ENCODE measurements around the gene LYSMD3. TPM values are rescaled to one million over a fixed set of nuclear protein-coding genes. Genes with fewer than 3 reads are reported as not detected.

Gene LYSMD3
- total RNA-seq, 1 donor from 2014 or later = 18.4 TPM

DNA sequence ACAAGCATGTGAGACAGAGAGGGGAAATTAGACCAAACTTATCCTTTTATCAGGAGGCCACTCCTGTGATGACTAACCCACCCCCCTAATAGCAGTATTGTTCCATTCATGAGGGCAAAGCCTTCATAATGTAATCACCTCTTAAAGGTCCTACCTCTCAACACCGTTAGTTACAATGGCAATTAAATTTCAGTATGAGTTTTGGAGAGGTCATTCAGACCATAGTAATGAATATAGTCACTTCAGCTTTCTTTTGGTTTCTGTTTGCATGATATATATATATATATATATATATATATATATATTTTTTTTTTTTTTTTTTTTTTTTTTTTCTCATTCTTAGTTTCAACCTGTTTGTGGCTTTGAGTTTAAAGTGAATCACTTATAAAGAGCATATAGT, 39.7 kb upstream of the LYSMD3 start:
- H3K36me3 Mint-ChIP-seq (ENCODE audit: low read depth) = no peaks in the 10 kb centered on the region
- intact Hi-C loops (cut with micrococcal nuclease) = no loop called here
- no peaks in the 10 kb centered on the region for H3K4me1 Mint-ChIP-seq
- POLR2A ChIA-PET = no interaction called here
- CTCF ChIA-PET = no interaction called here
- no peak overlapping the region for H3K27ac Mint-ChIP-seq
- TF ChIP-seq, protein P1, sequence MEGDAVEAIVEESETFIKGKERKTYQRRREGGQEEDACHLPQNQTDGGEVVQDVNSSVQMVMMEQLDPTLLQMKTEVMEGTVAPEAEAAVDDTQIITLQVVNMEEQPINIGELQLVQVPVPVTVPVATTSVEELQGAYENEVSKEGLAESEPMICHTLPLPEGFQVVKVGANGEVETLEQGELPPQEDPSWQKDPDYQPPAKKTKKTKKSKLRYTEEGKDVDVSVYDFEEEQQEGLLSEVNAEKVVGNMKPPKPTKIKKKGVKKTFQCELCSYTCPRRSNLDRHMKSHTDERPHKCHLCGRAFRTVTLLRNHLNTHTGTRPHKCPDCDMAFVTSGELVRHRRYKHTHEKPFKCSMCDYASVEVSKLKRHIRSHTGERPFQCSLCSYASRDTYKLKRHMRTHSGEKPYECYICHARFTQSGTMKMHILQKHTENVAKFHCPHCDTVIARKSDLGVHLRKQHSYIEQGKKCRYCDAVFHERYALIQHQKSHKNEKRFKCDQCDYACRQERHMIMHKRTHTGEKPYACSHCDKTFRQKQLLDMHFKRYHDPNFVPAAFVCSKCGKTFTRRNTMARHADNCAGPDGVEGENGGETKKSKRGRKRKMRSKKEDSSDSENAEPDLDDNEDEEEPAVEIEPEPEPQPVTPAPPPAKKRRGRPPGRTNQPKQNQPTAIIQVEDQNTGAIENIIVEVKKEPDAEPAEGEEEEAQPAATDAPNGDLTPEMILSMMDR (IDR thresholded peaks at IDR 0.05) = no peak
- DNase-seq (no peak), ATAC-seq (ENCODE audit: low read depth) (no peak)
- H3K4me3 Mint-ChIP-seq = no peak overlapping the region
- peaks cover 7% of the 10 kb centered on the region for H3K9me3 Mint-ChIP-seq
- peaks cover 35% of the 10 kb centered on the region for H3K27me3 Mint-ChIP-seq

DNA sequence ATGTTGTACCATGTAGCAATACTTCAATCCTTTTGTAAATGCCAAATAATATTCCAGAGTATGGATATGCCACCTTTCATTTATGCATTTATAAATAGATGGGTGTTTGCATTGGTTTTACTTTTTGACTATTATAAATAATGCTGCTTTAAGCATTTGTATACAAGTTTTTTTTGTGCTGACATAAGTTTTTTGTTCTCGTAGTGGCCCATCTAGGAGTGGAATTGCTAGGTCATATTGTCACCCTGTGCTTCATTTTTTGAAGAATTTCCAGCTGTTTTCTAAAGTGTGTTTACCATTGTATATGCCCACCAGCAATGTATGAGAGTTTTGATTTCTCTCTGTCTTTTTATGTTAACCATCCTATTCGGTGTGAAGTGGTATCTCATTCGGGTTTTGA, 36.1 kb upstream of the LYSMD3 start:
- no peak overlapping the region for H3K27ac Mint-ChIP-seq
- intact Hi-C loops (cut with micrococcal nuclease) = no loop called here
- CTCF ChIA-PET = no interaction called here
- no peaks in the 10 kb centered on the region for H3K36me3 Mint-ChIP-seq (ENCODE audit: low read depth)
- H3K4me3 Mint-ChIP-seq = no peak overlapping the region
- no peaks in the 10 kb centered on the region for H3K4me1 Mint-ChIP-seq
- DNase-seq (no peak), ATAC-seq (ENCODE audit: low read depth) (no peak)
- TF ChIP-seq, protein P1 (IDR thresholded peaks at IDR 0.05) = no peak
- H3K27me3 Mint-ChIP-seq = peaks cover 36% of the 10 kb centered on the region
- POLR2A ChIA-PET = no interaction called here
- H3K9me3 Mint-ChIP-seq = peaks cover 3% of the 10 kb centered on the region

DNA sequence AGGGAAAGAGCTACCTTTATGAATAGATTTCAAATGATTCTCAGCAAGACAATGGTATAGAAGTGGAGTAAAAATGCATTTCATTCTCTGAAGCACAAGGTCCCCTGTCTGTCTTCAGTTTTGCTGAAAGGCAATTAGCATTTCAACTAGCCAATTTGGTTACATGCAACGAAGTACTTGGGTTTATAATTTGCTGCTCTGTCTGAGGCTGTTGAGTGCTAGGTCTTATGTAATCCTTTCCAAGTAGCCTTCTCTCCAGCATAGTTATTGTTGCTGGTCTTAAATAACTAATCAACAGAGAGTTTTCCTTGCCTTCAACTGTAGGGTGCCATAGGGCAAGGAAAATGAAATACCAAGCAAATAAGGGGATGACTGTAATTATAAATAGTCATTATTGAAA, 33.7 kb upstream of the LYSMD3 start:
- DNase-seq (no peak), ATAC-seq (ENCODE audit: low read depth) (no peak)
- ChIA-PET CTCF (no interaction called here), POLR2A (no interaction called here)
- intact Hi-C loops (cut with micrococcal nuclease) = no loop called here
- Mint-ChIP-seq H3K36me3 (ENCODE audit: low read depth) (no peaks in the 10 kb centered on the region), H3K4me3 (no peak overlapping the region), H3K9me3 (no peaks in the 10 kb centered on the region), H3K27me3 (peaks cover 34% of the 10 kb centered on the region), H3K4me1 (peaks cover 10% of the 10 kb centered on the region), H3K27ac (no peak overlapping the region)
- TF ChIP-seq, protein P1 (IDR thresholded peaks at IDR 0.05) = no peak

DNA sequence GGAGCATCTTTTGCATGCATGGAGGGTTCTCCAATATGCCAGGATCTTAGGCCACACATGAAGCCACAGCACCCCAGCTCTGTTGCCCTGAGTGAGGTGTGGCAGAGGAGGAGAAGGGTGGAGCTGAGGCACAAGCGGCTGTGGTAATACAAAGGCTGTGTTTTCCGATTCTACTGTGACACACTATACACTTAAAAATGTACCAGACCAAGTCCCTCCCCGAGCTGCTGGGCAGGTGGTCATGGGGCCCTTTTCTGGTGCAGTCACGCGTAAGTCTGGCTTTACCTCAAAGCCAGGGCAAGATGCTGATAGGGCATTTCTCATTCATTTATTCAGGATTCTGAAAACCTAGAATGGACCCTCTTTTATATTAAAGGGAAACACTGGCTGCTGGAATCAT, 33.0 kb upstream of the LYSMD3 start:
- no peak for DNase-seq
- ATAC-seq (ENCODE audit: low read depth) = no peak
- TF ChIP-seq, protein P1 (IDR thresholded peaks at IDR 0.05) = no peak
- POLR2A ChIA-PET = no interaction called here
- H3K36me3 Mint-ChIP-seq (ENCODE audit: low read depth) = no peaks in the 10 kb centered on the region
- peaks cover 38% of the 10 kb centered on the region for H3K27me3 Mint-ChIP-seq
- CTCF ChIA-PET = no interaction called here
- no peak overlapping the region for H3K4me3 Mint-ChIP-seq
- no peak overlapping the region for H3K27ac Mint-ChIP-seq
- intact Hi-C loops (cut with micrococcal nuclease) = no loop called here
- no peaks in the 10 kb centered on the region for H3K9me3 Mint-ChIP-seq
- H3K4me1 Mint-ChIP-seq = peaks cover 14% of the 10 kb centered on the region

DNA sequence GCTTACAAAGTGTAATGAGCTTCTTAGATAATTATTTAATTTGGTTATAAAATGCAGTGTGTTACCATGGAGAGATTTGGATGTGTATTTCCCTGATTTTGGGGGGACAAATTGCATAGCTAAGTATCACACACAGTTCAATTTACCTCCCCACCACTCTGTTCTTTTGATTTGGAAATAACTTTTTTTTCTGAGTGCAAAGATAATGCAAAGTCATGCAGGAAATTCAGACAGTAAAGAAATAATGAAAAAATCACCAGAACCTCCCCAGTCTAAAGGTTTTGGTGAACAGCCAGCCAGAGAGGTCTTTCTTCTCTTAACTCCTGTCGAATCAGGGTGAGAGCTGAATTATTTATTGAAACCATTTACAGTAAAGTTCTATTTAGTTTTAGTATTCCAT, 32.4 kb upstream of the LYSMD3 start:
- CTCF ChIA-PET = no interaction called here
- TF ChIP-seq, protein P1 (IDR thresholded peaks at IDR 0.05) = no peak
- H3K27ac Mint-ChIP-seq = no peak overlapping the region
- no peaks in the 10 kb centered on the region for H3K9me3 Mint-ChIP-seq
- ATAC-seq (ENCODE audit: low read depth) (no peak), DNase-seq (no peak)
- no peaks in the 10 kb centered on the region for H3K36me3 Mint-ChIP-seq (ENCODE audit: low read depth)
- POLR2A ChIA-PET = no interaction called here
- peaks cover 14% of the 10 kb centered on the region for H3K4me1 Mint-ChIP-seq
- intact Hi-C loops (cut with micrococcal nuclease) = no loop called here
- H3K27me3 Mint-ChIP-seq = peaks cover 35% of the 10 kb centered on the region
- no peak overlapping the region for H3K4me3 Mint-ChIP-seq

Data from activated B cell treated with CpG ODN at 0.5 μM for 24 hours (primary cell).